ENCODE data around the gene TM9SF2.

DNA sequence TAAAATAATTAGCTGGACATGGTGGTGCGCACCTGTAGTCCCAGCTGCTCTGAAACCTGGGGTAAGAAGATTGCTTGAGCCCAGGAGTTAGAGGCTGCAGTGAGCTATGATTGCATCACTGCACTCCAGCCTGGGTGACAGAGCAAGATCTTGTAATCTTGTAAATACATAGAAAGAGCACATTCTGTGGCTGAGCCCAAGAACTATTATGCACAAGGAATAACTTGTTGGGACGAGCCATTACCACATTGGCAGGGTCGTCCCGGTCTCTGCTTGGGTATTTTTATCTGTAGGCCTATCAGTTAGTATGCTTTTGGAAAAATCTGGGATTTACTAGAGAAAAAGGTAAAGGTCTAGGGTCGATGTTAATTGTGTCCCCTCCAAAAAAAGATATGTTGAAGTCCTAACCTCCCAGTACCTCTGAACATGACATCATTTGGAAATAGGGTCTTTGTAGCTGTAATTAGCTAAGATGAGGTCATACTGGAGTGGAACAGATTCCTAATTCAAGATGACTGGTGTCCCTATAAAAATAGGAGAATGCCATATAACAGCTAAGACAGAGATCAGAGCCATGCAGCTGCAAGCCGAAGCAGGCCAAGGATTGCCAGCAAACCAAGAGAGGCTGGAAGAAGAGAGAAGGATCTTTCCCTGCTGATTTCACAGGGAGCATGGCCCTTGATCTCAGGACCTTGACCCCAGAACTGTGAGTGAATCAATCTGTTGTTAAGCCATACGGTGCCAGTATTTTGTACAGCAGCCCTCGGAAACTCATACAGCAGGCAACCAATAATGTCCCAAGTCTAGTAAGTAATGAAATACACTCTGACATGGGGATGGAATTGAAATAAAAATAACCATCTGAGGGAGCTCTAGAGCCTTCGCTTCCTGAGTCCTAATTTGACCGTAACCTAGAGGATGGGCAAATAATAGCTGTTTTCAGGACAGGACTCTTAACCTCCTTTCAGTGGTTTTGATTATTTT, 77.0 kb downstream of the TM9SF2 start:
- TF ChIP-seq CTCF (IDR thresholded peaks at IDR 0.05) (peak in 7 of 12 donors; percentile 12 to 54 (median 35)), POLR2A (IDR thresholded peaks at IDR 0.05) (no peak)

All from heart left ventricle (tissue), 13 donors.